ENCODE data around the gene SLX9. TPM values are rescaled to one million over a fixed set of nuclear protein-coding genes. Genes with fewer than 3 reads are reported as not detected.

Gene SLX9
- total RNA-seq, 2 experiments from 2014 or later: 18.6 to 61.6 TPM

GRCh38 chr21:44896561-44897286, 43.1 kb upstream of the SLX9 start:
- CTCF ChIA-PET (ENCODE audit: unreplicated experiment): no interaction called here
- DNase-seq (ENCODE audit: low spot score): no peak
- no TSS peak for BruUV-seq (replicated peaks)
- Histone ChIP-seq H3K79me2 (ENCODE audit: insufficient read depth, low read depth, low read length) (no peaks in the 10 kb centered on the region), H3K4me2 (ENCODE audit: low read length) (no peak overlapping the region), H3K36me3 (ENCODE audit: insufficient read depth, low read length) (no peaks in the 10 kb centered on the region), H2AFZ (ENCODE audit: low read length) (no peak overlapping the region), H3K4me1 (ENCODE audit: insufficient read depth, low read length, poor library complexity, severe bottlenecking) (no peaks in the 10 kb centered on the region), H3K4me3 (ENCODE audit: low read depth, low read length, poor library complexity, severe bottlenecking) (no peak overlapping the region), H3K9me3 (ENCODE audit: low read length) (no peaks in the 10 kb centered on the region), H3K27ac (ENCODE audit: low read depth, low read length, poor library complexity, severe bottlenecking) (no peak overlapping the region), H4K20me1 (ENCODE audit: insufficient read depth, low read length) (no peaks in the 10 kb centered on the region), H3K9me2 (ENCODE audit: insufficient read depth, low read length) (no peaks in the 10 kb centered on the region)
- POLR2A ChIA-PET: no interaction called here
- TF ChIP-seq EZH2phosphoT487 (IDR thresholded peaks at IDR 0.05; ENCODE audit: borderline replicate concordance, low read depth, low read length): no peak
- TF ChIP-seq CTCF (conservative IDR thresholded peaks at IDR 0.05; ENCODE audit: low read length): no peak
- intact Hi-C loops (cut with micrococcal nuclease; ENCODE audit: unreplicated experiment): no loop called here

GRCh38 chr21:44897326-44898010, 42.4 kb upstream of the SLX9 start:
- Histone ChIP-seq H3K4me2 (ENCODE audit: low read length) (no peak overlapping the region), H3K9me2 (ENCODE audit: insufficient read depth, low read length) (no peaks in the 10 kb centered on the region)
- no TSS peak for BruUV-seq (replicated peaks)

More at GRCh38 chr21:44897326-44898010, 42.4 kb upstream of the SLX9 start:
- Histone ChIP-seq H3K9me3 (ENCODE audit: low read length) (no peaks in the 10 kb centered on the region), H3K79me2 (ENCODE audit: insufficient read depth, low read depth, low read length) (no peaks in the 10 kb centered on the region), H4K20me1 (ENCODE audit: insufficient read depth, low read length) (no peaks in the 10 kb centered on the region), H3K36me3 (ENCODE audit: insufficient read depth, low read length) (no peaks in the 10 kb centered on the region), H3K4me1 (ENCODE audit: insufficient read depth, low read length, poor library complexity, severe bottlenecking) (no peaks in the 10 kb centered on the region), H3K27ac (ENCODE audit: low read depth, low read length, poor library complexity, severe bottlenecking) (no peak overlapping the region), H2AFZ (ENCODE audit: low read length) (no peak overlapping the region), H3K4me3 (ENCODE audit: low read depth, low read length, poor library complexity, severe bottlenecking) (no peak overlapping the region)
- intact Hi-C loops (cut with micrococcal nuclease; ENCODE audit: unreplicated experiment): no loop called here
- TF ChIP-seq CTCF (conservative IDR thresholded peaks at IDR 0.05; ENCODE audit: low read length): no peak
- no peak for TF ChIP-seq EZH2phosphoT487 (IDR thresholded peaks at IDR 0.05; ENCODE audit: borderline replicate concordance, low read depth, low read length)
- DNase-seq (ENCODE audit: low spot score): no peak
- ChIA-PET CTCF (ENCODE audit: unreplicated experiment) (no interaction called here), POLR2A (interaction anchor here (0.6 kb wide), 1 partner anchor 27 kb away, joined by 3 read pairs; no protein-coding TSS in a partner anchor)
